ENCODE data around the gene FADS6.
A peak's percentile ranks its signal among the peaks of the same experiment; 100 is the strongest.

The FADS6 gene

GRCh38 chr17:74852237-74853047 lies 41.0 kb downstream of the FADS6 start:
- DNase-seq (ENCODE audit: low read depth) = no peak

DNA sequence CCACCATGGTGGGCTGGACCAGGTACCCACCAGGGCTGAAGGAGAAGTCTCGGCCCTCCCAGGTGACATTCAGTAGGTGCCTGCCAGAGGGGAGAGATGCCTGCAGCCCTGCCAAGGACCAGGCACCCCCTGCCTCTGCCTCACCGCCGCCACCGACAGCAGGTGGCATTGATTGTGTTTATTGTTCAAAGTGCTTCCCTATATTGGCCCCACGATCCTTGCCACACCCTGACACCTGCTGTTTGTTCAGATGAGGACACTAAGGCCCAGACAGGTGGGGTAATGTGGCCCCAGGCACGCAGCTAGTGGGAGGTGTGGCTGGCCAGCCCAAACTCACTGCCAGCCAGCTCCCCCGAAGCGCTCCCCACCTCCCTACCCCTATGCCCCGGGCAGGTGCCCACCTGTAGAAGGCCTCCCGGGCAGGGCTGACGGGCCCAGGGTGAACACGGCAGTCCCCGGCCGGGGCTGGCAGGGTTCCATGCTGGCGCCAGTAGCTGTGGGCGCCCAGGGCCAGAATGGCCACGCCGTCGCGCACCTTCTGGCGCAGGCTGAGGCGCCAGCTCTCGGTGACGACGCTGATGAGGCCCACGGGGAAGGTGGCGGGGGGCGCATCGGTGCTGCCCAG lies 41.7 kb downstream of the FADS6 start:
- no peak for DNase-seq (ENCODE audit: low read depth)

GRCh38 chr17:74850914-74851313 lies 42.5 kb downstream of the FADS6 start:
- DNase-seq (ENCODE audit: low read depth) = no peak

DNA sequence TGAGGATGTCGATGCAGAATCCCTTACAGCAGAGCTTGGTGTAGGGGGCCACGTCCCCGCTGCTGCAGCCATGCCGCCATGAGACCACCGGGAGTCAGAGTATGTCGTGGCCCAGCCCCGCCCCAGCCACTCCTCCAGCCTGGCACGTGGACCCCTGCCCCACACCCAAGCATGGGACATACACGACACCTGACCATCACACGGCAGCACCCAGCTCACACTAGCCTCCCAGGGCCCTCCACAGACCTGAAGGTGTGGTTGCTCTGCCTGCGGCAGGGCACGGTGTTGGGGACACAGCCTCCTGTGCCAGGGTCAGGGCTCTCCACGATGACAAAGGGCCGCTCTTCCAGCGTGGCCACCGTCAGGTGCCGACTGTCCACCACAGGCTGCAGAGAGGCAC lies 43.1 kb downstream of the FADS6 start:
- no peak for DNase-seq (ENCODE audit: low read depth)

- DNase-seq (ENCODE audit: low read depth) = no peak
Observed at GRCh38 chr17:74848656-74849399, 44.6 kb downstream of the FADS6 start.

DNA sequence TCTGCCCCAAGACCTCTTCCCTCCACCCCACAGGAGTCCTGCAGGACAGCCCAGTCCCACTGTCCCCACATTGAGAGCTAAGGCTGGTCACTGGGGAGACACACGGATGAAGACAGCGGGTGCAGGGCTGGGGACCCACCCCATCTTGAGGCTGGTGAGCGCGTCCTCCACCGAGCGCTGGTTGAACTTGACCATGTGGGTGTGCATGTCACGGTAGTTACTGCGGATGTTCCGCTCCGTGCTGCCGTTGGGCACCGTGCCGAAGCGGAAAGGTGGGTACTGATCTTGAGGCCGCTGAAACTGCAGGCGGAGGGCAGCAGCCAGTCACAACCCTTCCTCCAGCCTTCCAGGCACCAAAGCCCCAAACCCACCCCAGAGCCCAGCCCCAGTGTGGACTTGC lies 46.8 kb downstream of the FADS6 start:
- no peak for DNase-seq (ENCODE audit: low read depth)

- no peak for DNase-seq (ENCODE audit: low read depth)
Observed at GRCh38 chr17:74843352-74843627, 50.1 kb downstream of the FADS6 start.

DNA sequence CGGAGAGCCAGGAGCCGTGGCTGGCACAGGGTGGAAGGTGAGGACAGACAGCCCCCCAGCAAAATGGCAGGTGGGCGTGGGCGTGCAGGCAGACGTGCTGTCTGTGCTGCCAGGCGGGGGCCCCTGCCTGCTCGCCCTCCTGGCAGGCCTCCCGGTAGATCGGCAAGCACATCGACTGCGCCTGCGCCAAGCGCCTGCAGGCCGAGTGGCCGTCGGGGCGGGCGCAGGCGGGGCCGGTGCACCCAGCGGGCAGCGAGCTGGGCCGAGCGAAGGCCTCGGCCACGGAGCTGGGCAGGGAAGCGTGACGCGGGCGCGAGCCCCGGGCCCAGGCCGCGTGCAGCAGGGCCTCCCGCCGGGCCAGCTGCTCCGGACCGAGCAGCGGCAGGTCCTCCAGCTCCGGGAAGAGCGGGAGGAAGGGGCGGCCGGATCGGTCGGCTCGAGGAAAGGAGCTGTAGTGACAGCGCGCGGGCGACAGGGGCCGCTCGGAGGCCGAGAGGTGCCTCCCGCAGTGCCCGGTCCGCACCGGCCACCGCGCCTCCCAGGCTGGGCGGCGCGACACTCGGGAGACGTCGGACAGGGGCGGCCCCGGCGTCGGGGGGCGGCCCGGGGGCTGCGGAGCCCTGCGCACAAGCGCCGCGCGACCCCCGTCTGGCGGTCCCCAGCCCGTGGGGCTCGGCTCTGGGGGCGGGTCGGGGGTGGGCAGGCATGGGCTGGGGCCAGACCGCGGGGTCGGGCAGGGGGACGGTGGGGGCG lies 50.7 kb downstream of the FADS6 start:
- peak; percentile 47 for DNase-seq (ENCODE audit: low read depth)

DNA sequence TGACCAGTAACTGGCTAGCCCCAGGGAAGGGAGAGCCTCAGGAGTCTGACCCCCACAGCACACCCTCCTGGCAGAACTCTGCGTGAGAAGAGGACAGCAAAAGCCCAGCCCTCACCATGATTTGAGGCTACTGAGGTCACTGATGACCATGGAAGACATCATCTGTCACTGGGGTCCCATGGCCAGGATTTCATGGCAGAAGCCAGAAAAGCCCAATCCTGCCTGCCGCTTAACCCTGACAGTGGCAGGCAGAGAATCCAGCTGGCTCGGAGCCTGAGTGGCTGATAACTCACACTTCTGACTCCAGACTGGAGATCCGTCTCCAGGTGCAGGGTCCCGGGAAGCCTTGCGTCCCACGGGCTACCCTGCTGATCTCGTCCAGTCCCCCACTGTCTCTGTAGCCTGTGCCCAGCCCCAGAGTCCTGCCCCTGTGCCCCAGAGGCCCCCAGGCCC lies 51.3 kb downstream of the FADS6 start:
- DNase-seq (ENCODE audit: low read depth) = no peak

- DNase-seq (ENCODE audit: low read depth) = peak; percentile 8
Observed at GRCh38 chr17:74840989-74841666, 52.3 kb downstream of the FADS6 start.

GRCh38 chr17:74839990-74840852 lies 53.2 kb downstream of the FADS6 start:
- DNase-seq (ENCODE audit: low read depth) = no peak

DNA sequence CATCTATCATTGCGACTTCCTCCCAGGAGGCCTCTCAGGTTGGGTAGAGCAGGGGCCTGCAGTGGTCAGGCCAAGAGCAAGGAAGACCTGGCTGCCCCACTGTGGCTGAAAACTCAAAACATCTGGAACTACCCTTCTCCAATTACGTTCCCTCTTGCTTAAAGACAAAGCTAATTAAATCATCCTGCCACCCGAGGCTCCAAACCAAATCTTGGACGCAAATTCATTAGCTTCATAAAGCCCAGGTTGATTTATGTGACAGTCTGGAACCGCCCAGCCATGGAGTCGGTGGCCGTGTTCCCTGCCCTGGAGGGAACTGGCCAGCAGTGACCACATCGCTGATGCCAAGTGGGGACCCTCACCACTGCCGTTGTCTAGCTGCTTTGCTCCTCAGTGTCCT lies 55.2 kb downstream of the FADS6 start:
- no peak for DNase-seq (ENCODE audit: low read depth)

DNA sequence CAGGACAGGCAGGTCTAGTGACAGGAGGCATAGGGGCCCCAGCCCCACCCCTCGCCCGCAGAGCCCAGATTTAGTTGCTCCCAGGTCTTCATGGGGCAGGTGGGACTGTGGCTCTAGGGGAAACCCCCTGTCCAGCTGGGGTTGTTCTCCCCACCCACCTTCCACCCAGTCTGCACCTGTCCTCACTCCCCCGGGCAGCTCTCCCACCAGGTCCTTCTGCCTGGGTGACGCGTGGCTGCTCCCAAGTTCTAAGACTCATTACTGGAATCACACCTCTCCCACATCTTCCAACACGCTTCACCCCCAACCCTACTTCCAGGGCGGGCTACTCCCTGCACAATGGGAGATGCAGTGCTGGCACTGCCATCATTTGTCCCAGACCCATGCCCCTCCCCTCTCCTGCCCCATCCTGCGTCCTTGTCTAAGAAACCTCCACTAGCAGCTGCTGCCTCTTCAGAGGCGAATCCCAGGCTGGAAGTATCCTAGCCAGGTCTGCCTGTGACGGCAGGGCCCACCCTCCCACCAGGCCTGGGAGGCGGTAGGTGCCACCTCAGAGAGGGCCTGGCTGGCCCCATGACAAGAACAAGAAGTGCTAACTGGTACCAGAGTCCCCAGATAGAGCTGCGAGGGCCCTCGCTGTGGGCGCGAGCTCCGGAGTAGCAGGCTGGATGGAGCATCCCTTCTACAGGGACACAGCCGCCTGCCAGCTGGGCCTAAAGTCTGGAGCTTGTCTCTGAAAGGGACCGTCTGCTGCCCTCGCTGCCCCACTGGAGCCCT lies 56.6 kb downstream of the FADS6 start:
- DNase-seq (ENCODE audit: low read depth) = no peak

DNA sequence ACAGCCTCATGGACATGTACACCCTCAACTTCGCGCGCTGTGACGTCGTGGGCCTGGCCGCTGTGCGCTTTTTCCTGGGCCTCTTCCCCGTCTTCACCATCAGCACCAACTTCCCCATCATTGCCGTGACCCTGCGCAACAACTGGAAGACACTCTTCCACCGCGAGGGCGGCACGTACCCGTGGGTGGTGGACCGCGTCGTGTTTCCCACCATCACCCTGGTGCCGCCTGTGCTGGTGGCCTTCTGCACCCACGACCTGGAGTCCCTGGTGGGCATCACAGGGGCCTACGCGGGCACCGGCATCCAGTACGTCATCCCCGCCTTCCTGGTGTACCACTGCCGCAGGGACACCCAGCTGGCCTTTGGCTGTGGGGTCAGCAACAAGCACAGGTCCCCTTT lies 57.2 kb downstream of the FADS6 start:
- no peak for DNase-seq (ENCODE audit: low read depth)

DNA sequence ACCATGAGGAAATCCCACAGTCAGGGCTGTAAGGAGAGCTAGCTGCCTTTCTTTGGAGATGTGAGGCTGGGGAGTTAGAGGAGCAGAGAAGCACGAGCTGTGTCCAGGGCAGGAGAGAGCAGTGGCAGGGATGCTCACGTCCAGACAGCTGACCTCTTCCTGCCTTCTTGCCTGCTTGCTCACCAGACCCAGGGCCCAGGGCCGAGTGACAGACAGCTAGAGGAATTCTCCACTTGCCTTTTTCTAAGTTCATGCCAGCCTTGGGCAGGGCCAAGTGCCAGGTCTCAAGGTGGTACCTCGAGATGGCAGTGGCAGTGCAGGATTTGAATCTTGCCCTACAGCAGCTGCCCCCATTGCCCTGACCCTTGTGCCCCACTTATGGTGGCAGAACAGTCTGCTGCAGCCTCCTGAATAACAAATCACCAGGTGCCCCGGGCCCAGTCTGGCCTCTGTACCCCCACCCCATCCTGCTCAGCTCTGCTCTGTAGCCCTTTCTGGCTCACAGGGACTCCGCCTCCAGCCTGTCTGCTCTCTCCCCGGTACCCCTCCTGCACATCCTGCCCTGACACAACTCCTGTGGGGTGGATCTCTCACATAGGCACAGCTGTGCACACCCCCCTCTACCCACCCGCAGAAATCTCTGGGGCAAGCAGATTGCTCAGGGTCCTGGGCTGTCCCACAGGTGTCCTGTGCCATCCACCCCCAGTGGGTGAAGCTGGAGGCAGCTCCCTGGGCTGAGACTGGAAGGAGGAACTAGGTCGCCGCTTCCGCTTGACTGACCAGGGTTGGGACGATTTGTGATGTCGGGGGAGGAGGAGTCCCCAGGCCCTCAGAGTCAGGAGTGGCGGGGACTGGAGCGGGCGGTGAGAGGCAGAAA lies 59.7 kb downstream of the FADS6 start:
- DNase-seq (ENCODE audit: low read depth) = no peak

GRCh38 chr17:74832421-74832820 lies 61.0 kb downstream of the FADS6 start:
- DNase-seq (ENCODE audit: low read depth) = no peak

GRCh38 chr17:74831444-74832146 lies 61.8 kb downstream of the FADS6 start:
- DNase-seq (ENCODE audit: low read depth) = no peak

DNA sequence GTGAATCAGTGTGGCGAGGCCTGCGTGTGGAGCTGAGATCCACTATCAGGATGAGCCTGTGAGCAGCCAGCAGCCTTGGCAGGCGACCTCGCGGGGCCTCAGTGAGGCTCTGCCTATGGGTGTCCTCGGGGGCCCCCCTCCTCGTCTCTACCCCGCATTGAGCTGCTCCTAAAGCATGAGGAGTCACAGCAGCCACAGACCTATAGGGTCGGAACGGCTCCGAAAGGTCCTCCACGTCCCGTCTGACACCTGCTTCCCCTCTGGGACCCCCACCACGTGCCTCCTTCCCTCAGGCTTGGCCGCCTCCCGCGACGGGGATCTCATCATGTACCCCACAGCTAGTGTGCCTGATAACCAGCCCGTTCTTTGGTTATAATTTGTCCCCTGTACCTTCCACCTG lies 62.6 kb downstream of the FADS6 start:
- DNase-seq (ENCODE audit: low read depth) = no peak

DNA sequence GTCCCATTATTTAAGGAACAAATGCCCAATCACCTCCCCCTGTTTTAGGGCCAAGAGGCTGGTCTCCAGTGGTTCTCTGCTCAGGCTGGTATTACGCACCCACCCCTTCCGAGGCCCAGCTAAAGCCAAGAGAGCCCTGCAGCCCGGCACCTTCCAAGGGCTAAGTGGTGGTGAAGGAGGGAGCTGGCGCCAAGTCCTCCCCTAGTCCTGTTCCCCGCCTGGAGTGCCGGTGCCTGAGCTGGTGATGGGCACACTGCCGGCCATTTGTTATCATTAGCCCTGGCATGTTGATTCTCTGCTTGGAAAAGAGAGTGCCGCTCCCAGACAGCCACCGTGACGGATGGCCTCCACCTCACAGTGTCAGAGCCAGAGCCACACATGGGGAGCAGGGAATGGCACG lies 65.6 kb downstream of the FADS6 start:
- no peak for DNase-seq (ENCODE audit: low read depth)
